K562 (cell line): ENCODE results near the gene ABHD16A. TPM values are rescaled to one million over a fixed set of nuclear protein-coding genes. Genes with fewer than 3 reads are reported as not detected.

Experiments used
- C11orf30 ChIP-seq: fragments of 450-650 bp; IDR thresholded peaks from 2 replicates; pipeline ENCODE4 v1.6.1; 2016; ENCODE audit warnings: low read depth, mild to moderate bottlenecking
- CBFA2T3 ChIP-seq: fragments of 450-650 bp; IDR thresholded peaks from 2 replicates; pipeline ENCODE4 v1.6.1; 2017
- E4F1 ChIP-seq: fragments of 250-450 bp; sonication (Bioruptor Pico); IDR thresholded peaks from 2 replicates; pipeline ENCODE4 v1.5.0; 2021; ENCODE audit warnings: mild to moderate bottlenecking, borderline replicate concordance
- GABPA ChIP-seq: fragments of 200-800 bp; sonication (Bioruptor generic); conservative IDR thresholded peaks from 2 replicates; pipeline ENCODE4 v1.6.1; 2016; ENCODE audit warnings: low read depth, missing genetic modification characterization, missing compliant biosample characterization
- GATA2 ChIP-seq: sonication (generic); formaldehyde crosslinking; IDR thresholded peaks from 2 replicates; pipeline ENCODE4 v1.4.0; 2020; ENCODE audit warnings: mild to moderate bottlenecking, missing genetic modification reagents
- KLF16 ChIP-seq: IDR thresholded peaks from 2 replicates; pipeline ENCODE4 v1.6.1; 2016; ENCODE audit warnings: antibody characterized with exemption
- MAFK ChIP-seq: IDR thresholded peaks from 2 replicates; pipeline ENCODE4 v1.6.1; 2011; ENCODE audit warnings: low read length, improper control_type of control experiment
- YBX1 ChIP-seq: fragments of 450-650 bp; IDR thresholded peaks from 2 replicates; pipeline ENCODE4 v1.7.1; 2016; ENCODE audit warnings: mild to moderate bottlenecking
- ZNF23 ChIP-seq: fragments of 250-450 bp; sonication (Bioruptor Pico); IDR thresholded peaks from 2 replicates; pipeline ENCODE4 v1.4.0; 2020; ENCODE audit warnings: mild to moderate bottlenecking
- ZNF609 ChIP-seq: sonication (generic); formaldehyde crosslinking; IDR thresholded peaks from 2 replicates; pipeline ENCODE4 v1.8.1; 2023; ENCODE audit warnings: missing genetic modification reagents, mild to moderate bottlenecking, borderline replicate concordance
- polyA plus RNA-seq, 8 experiments: library from polyadenylated mRNA; depleted of rRNA in 4 of 8; stranded (reverse) in 5 of 8; unstranded in 3 of 8; fragments of >200 nt; fragmentation: Nextera tagmentation in 2 of 8; fragmentation: Illumina TruSeq in 1 of 8; extraction: Ambion mirVana in 2 of 8; extraction: Trizol in 1 of 8; gene quantifications; 2 replicates each; pipeline versions ENCODE4 v1.2.1 to v1.2.3, GENCODE V29; 2011 to 2014; ENCODE audit warnings: inconsistent platforms in 1 of 8, missing spikeins in 1 of 8
- total RNA-seq, 7 experiments: library from RNA; depleted of rRNA in 6 of 7; stranded (reverse); fragments of >200 nt in 6 of 7; fragmentation: Illumina TruSeq in 2 of 7; extraction: Trizol in 2 of 7; gene quantifications; 2 replicates each; pipeline versions ENCODE4 v1.2.1 to v1.2.3, GENCODE V29; 2011 to 2021; ENCODE audit warnings: low replicate concordance in 1 of 7

ABHD16A gene
- total and polyA plus RNA-seq, 9 of the 15 experiments (the other 6 are each of a cell fraction or from before 2014, with no cell fraction given): 25.8 to 120 (median 81.6) TPM

DNA sequence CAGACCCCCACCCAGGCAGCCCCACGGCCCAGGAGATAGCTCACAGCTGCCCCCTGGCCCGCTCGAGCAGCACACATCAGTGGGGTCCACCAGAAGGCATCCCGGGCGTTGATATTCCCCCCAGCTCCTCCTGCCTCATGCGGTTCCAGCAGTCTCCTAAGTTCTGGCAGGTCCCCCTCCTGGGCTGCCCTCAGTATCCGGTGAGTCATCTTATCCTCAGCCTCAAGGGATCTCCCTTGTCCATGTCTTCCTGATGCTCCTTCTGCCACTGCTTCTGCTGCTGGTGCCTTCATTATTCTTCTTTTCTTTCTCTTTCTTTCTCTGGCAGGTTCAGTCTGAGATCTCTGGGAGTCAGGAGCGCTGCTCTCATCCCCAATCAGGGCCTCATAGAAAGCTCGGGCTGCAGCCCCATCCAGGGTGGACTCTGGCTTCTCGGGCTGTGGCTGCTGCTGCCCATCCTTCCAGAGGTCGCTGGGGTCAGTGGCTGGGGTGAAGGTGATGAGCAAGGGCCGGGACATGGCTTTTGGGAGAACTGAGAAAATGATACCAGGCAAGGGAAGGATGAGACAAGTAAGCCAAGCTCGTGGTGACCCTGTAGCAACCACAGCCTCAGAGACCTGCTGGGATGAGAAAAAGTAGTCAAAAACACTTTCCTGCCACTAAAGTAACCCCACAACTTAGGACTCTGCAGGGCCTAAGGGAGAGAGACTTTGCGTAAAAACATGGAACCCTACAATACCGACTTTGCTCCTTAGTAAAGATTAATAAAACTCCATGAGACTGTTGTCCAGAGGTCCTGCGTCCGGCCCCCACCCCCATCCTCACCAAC lies 38.9 kb downstream of the ABHD16A start (continued):
- TF ChIP-seq MAFK (no peak), ZNF609 (CRISPR knock-in tag) (no peak), ZNF23 (no peak), KLF16 (no peak), YBX1 (no peak), CBFA2T3 (no peak), GABPA (tag) (no peak), E4F1 (CRISPR knock-in tag) (no peak), GATA2 (CRISPR knock-in tag) (peak; percentile 5; the same call in 1 of the 2 replicates), C11orf30 (no peak)
